ENCODE measurements around the gene GPATCH1.
A peak's percentile ranks its signal among the peaks of the same experiment; 100 is the strongest.
"Not testable (repeated sequence)": the region's sequence is repeated elsewhere in the genome, so short reads cannot be mapped to it uniquely, and the experiment has no call there.

Gene GPATCH1

GRCh38 chr19:33117501-33117900 is 36.5 kb downstream of the GPATCH1 start:
- no peak for TF ChIP-seq CTCF (IDR thresholded peaks at IDR 0.05)
- Histone ChIP-seq H3K27ac (no peak overlapping the region), H3K4me3 (no peak overlapping the region)
- DNase-seq (ENCODE audit: low spot score): no peak

- TF ChIP-seq CTCF (IDR thresholded peaks at IDR 0.05): no peak
- no peak for DNase-seq (ENCODE audit: low spot score)
- no peak overlapping the region for H3K27ac ChIP-seq
- no peak overlapping the region for H3K4me3 ChIP-seq
Measured at GRCh38 chr19:33118643-33119042, 37.7 kb downstream of the GPATCH1 start.

- H3K4me3 ChIP-seq: no peak overlapping the region
- no peak for TF ChIP-seq CTCF (IDR thresholded peaks at IDR 0.05)
- no peak overlapping the region for H3K27ac ChIP-seq
- DNase-seq (ENCODE audit: low spot score): no peak
Measured at GRCh38 chr19:33124207-33125098, 43.5 kb downstream of the GPATCH1 start.

- peak; percentile 55 for TF ChIP-seq CTCF (IDR thresholded peaks at IDR 0.05)
- no peak for DNase-seq (ENCODE audit: low spot score)
- no peak overlapping the region for H3K27ac ChIP-seq
- peak overlapping the region; percentile 29 for H3K4me3 ChIP-seq
Measured at GRCh38 chr19:33125929-33126388, 45.0 kb downstream of the GPATCH1 start.

- DNase-seq (ENCODE audit: low spot score); H3K4me3 ChIP-seq; H3K27ac ChIP-seq: not testable (repeated sequence)
Measured at GRCh38 chr19:33126712-33127111, 45.7 kb downstream of the GPATCH1 start.

- Histone ChIP-seq H3K27ac (no peak overlapping the region), H3K4me3 (no peak overlapping the region)
- DNase-seq (ENCODE audit: low spot score): no peak
- no peak for TF ChIP-seq CTCF (IDR thresholded peaks at IDR 0.05)
Measured at GRCh38 chr19:33129901-33130300, 48.9 kb downstream of the GPATCH1 start.

- TF ChIP-seq CTCF (IDR thresholded peaks at IDR 0.05): no peak
- Histone ChIP-seq H3K27ac (no peak overlapping the region), H3K4me3 (no peak overlapping the region)
- DNase-seq (ENCODE audit: low spot score): no peak
Measured at GRCh38 chr19:33130433-33130832, 49.5 kb downstream of the GPATCH1 start.

Data from coronary artery (tissue), 2 donors.